ENCODE results near the gene DLG2. TPM values are rescaled to one million over a fixed set of nuclear protein-coding genes. Genes with fewer than 3 reads are reported as not detected.

DLG2 gene
- total and polyA plus RNA-seq, 2 of the 8 experiments (the other 6 are each of a cell fraction or from before 2014, with no cell fraction given) = 1.7 to 14.3 TPM

DNA sequence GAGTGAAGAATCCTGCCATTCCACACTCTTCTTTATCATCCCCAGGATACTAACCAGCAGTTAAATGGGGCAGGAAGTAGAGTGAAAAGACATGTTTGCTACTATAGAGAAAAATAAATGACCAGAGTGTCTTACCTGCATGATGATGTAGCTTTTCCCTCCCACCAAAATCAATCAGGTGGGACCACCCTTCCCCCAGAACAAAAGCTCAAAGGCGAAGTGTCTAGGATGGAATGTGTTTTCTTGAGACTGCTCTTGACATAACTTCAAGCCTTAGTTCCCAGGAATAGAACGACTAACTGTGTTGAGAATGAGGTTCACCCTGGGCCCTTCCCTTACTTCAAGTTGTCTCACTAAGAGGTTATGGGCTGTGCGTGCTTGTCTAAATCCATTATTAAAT is 2001.8 kb downstream of the DLG2 start:
- no peak overlapping the region for H4K5ac ChIP-seq (ENCODE audit: insufficient read length, low read depth, low read length)
- H3K14ac ChIP-seq (ENCODE audit: insufficient read length) = no peak overlapping the region
- H3K18ac ChIP-seq (ENCODE audit: extremely low read depth, low read length) = no peak overlapping the region
- TF ChIP-seq POLR2A (IDR thresholded peaks at IDR 0.05; ENCODE audit: control extremely low read depth in 1 of 2, low read depth in 2 of 2, low read length in 2 of 2) (no peak), KDM1A (IDR thresholded peaks at IDR 0.05; ENCODE audit: borderline replicate concordance, low read length) (no peak), TBP (IDR thresholded peaks at IDR 0.05; ENCODE audit: low read depth, low read length) (no peak), BCL11A (IDR thresholded peaks at IDR 0.05; ENCODE audit: low read depth in 2 of 2, low read length in 2 of 2) (no peak), EGR1 (IDR thresholded peaks at IDR 0.05; ENCODE audit: borderline replicate concordance, low read depth, low read length) (no peak), TAF1 (IDR thresholded peaks at IDR 0.05; ENCODE audit: low read depth, low read length) (no peak)
- TF ChIP-seq, protein P1, sequence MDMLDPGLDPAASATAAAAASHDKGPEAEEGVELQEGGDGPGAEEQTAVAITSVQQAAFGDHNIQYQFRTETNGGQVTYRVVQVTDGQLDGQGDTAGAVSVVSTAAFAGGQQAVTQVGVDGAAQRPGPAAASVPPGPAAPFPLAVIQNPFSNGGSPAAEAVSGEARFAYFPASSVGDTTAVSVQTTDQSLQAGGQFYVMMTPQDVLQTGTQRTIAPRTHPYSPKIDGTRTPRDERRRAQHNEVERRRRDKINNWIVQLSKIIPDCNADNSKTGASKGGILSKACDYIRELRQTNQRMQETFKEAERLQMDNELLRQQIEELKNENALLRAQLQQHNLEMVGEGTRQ (IDR thresholded peaks at IDR 0.05; ENCODE audit: low read length) = no peak
- TF ChIP-seq, protein P2, sequence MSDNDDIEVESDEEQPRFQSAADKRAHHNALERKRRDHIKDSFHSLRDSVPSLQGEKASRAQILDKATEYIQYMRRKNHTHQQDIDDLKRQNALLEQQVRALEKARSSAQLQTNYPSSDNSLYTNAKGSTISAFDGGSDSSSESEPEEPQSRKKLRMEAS (IDR thresholded peaks at IDR 0.05) = no peak
- no peak overlapping the region for H3K23ac ChIP-seq (ENCODE audit: insufficient read length)
- no peak overlapping the region for H4K91ac ChIP-seq (replicated peaks; ENCODE audit: insufficient read length, low read length)
- no peak overlapping the region for H2AFZ ChIP-seq (ENCODE audit: low read length)
- H2BK20ac ChIP-seq (ENCODE audit: low read length) = no peak overlapping the region
- H3K36me3 ChIP-seq (ENCODE audit: control insufficient read depth in 2 of 4, insufficient read depth in 4 of 4, low read length in 3 of 4) = no peaks in the 10 kb centered on the region
- H2BK12ac ChIP-seq (ENCODE audit: low read depth, low read length) = no peak overlapping the region
- no peak overlapping the region for H3K9ac ChIP-seq (replicated peaks in 1 of 4; ENCODE audit: extremely low read depth in 1 of 4, low read depth in 3 of 4, low read length in 3 of 4)
- H3K4me1 ChIP-seq (replicated peaks in 1 of 4; ENCODE audit: control insufficient read depth in 3 of 4, insufficient read depth in 4 of 4, low read length in 3 of 4) = no peaks in the 10 kb centered on the region
- no peaks in the 10 kb centered on the region for H3K79me1 ChIP-seq (ENCODE audit: low read depth, low read length)
- H3K27me3 ChIP-seq (replicated peaks in 1 of 4; ENCODE audit: control insufficient read depth in 3 of 4, extremely low read depth in 1 of 4, insufficient read depth in 3 of 4, low read length in 3 of 4) = no peaks in the 10 kb centered on the region
- no peak overlapping the region for H2AK5ac ChIP-seq (ENCODE audit: low read depth, low read length)
- no peaks in the 10 kb centered on the region for H3K9me3 ChIP-seq (ENCODE audit: insufficient read depth in 2 of 2, low read depth in 1 of 2, low read length in 1 of 2)
- FAIRE-seq (no peak), DNase-seq (ENCODE audit: low read depth in 1 of 2, low spot score in 2 of 2) (no peak)
- H2BK5ac ChIP-seq (ENCODE audit: low read depth, low read length) = no peak overlapping the region
- ChIA-PET POLR2A (ENCODE audit: partially characterized antibody) (interaction anchor here (0.7 to 1.5 kb wide), 2 partner anchors 12 to 340 kb away, joined by 3 read pairs; partner anchors contain the start of gene CCDC90B), CTCF (ENCODE audit: partially characterized antibody) (interaction anchor here (1.1 to 1.3 kb wide), 2 partner anchors 98 to 199 kb away, joined by 3 to 4 read pairs; no protein-coding TSS in a partner anchor)
- H3K4ac ChIP-seq (replicated peaks; ENCODE audit: insufficient read length, low read depth, low read length) = no peak overlapping the region
- H3K56ac ChIP-seq (replicated peaks; ENCODE audit: insufficient read length, low read depth, low read length) = no peak overlapping the region
- no peak overlapping the region for H4K8ac ChIP-seq (ENCODE audit: extremely low read depth, insufficient read depth, low read length)
- no peaks in the 10 kb centered on the region for H3K79me2 ChIP-seq (ENCODE audit: control insufficient read depth in 1 of 2, insufficient read depth in 2 of 2, low read length in 2 of 2)
- H3K27ac ChIP-seq (ENCODE audit: low read depth, low read length) = no peak overlapping the region
- no peak overlapping the region for H3K4me2 ChIP-seq (ENCODE audit: insufficient read depth in 1 of 2, low read depth in 2 of 2, low read length in 2 of 2)
- no peak overlapping the region for H2BK120ac ChIP-seq (replicated peaks; ENCODE audit: low read depth, low read length)
- H2BK15ac ChIP-seq (ENCODE audit: low read length) = no peak overlapping the region
- no peak overlapping the region for H3K4me3 ChIP-seq (ENCODE audit: extremely low read depth in 1 of 4, insufficient read depth in 2 of 4, low read depth in 3 of 4, low read length in 4 of 4)
- no peaks in the 10 kb centered on the region for H4K20me1 ChIP-seq (replicated peaks in 1 of 2; ENCODE audit: control insufficient read depth in 1 of 2, insufficient read depth in 2 of 2, low read length in 2 of 2)
- H3K23me2 ChIP-seq (ENCODE audit: low read depth, low read length) = no peaks in the 10 kb centered on the region
- 90% methylated on average over 3 of the region's 3 CpGs; no CpG with 5 or more reads in 1 of the 2 experiments for WGBS, 2 experiments (ENCODE audit: extremely low coverage in 1 of 2, insufficient coverage in 1 of 2, insufficient read length in 1 of 2, insufficient replicate concordance in 2 of 2, low coverage in 1 of 2, low lambda C conversion rate in 2 of 2, missing lambda C conversion rate in 1 of 2)
